ENCODE measurements around the gene MGMT.

DNA sequence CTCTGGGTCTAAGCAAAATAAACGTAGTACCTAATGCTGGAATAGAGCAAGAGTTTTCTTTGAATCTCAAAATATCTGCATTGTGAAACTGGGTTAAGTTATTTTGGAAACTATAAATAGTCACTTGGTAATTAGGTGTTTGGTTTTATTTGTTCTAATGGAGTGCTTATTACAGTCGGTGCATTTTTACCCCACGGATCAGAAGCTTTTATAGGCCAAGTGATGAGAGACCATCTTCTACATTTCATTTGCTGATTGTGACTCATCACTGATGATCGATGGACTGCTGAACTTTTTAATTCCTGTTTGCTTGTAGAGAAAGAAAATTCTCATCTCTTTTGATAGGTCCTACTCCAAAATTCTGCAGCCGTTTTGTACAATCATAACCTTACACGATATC, 28.2 kb downstream of the MGMT start:
- TF ChIP-seq EZH2 (optimal IDR thresholded peaks at IDR 0.05; ENCODE audit: low read depth, low read length) (no peak), CTCF (IDR thresholded peaks at IDR 0.05; ENCODE audit: low read length) (no peak), EZH2phosphoT487 (IDR thresholded peaks at IDR 0.05; ENCODE audit: low read length) (no peak)
